Activated T-helper 1 cell treated with anti-CD3 and anti-CD28 coated beads, Interleukin-2, amount 50 U/mL, for 16 hours (primary cell): ENCODE data around the gene KLK4.

ENCODE experiments used
- DNase-seq, 2 donors: peaks; one replicate each; pipeline ENCODE4 v3.0.0-alpha.2; 2020; ENCODE audit warnings: low read depth in 1 of 2, low spot score in 1 of 2

The KLK4 gene

GRCh38 chr19:50882188-50882587 lies 29.0 kb downstream of the KLK4 start:
- DNase-seq, result no peak

DNA sequence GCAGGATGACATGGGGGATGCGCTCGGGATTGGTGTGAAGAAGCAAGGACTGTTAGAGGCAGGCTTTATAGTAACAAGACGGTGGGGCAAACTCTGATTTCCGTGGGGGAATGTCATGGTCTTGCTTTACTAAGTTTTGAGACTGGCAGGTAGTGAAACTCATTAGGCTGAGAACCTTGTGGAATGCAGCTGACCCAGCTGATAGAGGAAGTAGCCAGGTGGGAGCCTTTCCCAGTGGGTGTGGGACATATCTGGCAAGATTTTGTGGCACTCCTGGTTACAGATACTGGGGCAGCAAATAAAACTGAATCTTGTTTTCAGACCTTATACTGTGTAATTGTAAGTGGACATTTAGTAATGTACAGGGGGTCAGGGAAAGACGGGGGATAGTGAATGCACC lies 31.0 kb downstream of the KLK4 start:
- no peak for DNase-seq

GRCh38 chr19:50878851-50879250 lies 32.3 kb downstream of the KLK4 start:
- no peak for DNase-seq

DNA sequence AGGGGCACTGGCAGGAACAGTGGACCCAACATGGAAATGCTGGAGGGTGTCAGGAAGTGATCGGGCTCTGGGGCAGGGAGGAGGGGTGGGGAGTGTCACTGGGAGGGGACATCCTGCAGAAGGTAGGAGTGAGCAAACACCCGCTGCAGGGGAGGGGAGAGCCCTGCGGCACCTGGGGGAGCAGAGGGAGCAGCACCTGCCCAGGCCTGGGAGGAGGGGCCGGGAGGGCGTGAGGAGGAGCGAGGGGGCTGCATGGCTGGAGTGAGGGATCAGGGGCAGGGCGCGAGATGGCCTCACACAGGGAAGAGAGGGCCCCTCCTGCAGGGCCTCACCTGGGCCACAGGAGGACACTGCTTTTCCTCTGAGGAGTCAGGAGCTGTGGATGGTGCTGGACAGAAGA lies 33.9 kb downstream of the KLK4 start:
- DNase-seq, result no peak

DNA sequence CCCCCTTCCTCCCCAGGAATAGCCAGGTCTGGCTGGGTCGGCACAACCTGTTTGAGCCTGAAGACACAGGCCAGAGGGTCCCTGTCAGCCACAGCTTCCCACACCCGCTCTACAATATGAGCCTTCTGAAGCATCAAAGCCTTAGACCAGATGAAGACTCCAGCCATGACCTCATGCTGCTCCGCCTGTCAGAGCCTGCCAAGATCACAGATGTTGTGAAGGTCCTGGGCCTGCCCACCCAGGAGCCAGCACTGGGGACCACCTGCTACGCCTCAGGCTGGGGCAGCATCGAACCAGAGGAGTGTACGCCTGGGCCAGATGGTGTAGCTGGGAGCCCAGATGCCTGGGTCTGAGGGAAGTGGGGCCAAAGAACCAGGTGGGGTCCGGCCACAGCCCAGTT lies 34.7 kb downstream of the KLK4 start:
- DNase-seq, result no peak

DNA sequence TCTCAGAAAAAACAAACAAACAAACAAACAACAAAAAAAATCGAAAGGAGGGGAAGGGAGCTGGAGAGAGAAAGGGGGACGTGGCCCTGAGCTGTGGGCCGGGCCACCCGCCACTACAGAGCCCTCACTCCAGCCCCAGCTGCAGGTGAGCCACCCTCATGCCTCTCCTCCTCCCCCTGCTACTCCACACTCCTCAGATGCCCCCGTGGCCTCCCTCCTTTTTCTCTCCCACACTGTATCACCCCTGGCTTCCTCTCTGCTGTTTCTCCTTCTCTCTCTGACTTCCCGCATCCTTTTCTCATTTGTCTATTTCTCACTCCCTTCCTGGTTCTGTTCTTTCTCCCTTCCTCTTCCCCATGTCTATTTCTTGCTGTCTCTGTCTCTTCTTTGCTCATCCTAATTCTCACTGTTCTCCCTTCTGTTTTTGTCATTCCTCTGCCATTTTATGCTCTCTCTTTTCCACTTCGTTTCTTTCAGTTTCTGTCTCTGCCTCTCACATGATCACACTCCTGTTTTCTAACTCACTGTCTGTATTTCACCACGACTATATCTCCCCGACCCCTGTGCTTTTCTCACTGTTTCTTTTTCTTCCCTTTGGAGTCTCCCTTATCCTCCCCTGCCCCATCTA lies 35.3 kb downstream of the KLK4 start:
- DNase-seq, result no peak

GRCh38 chr19:50874211-50874610 lies 37.0 kb downstream of the KLK4 start:
- DNase-seq, result no peak

DNA sequence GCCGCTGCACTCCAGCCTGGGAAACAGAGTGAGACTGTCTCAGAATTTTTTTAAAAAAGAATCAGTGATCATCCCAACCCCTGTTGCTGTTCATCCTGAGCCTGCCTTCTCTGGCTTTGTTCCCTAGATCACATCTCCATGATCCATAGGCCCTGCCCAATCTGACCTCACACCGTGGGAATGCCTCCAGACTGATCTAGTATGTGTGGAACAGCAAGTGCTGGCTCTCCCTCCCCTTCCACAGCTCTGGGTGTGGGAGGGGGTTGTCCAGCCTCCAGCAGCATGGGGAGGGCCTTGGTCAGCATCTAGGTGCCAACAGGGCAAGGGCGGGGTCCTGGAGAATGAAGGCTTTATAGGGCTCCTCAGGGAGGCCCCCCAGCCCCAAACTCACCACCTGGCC lies 38.1 kb downstream of the KLK4 start, which contains the start of gene KLK2:
Gene KLK2, plus strand, starts transcription at position 384 of the 400 bp plus-strand sequence. CDS start 35 bp downstream, outside the sequence.
- DNase-seq, result no peak

DNA sequence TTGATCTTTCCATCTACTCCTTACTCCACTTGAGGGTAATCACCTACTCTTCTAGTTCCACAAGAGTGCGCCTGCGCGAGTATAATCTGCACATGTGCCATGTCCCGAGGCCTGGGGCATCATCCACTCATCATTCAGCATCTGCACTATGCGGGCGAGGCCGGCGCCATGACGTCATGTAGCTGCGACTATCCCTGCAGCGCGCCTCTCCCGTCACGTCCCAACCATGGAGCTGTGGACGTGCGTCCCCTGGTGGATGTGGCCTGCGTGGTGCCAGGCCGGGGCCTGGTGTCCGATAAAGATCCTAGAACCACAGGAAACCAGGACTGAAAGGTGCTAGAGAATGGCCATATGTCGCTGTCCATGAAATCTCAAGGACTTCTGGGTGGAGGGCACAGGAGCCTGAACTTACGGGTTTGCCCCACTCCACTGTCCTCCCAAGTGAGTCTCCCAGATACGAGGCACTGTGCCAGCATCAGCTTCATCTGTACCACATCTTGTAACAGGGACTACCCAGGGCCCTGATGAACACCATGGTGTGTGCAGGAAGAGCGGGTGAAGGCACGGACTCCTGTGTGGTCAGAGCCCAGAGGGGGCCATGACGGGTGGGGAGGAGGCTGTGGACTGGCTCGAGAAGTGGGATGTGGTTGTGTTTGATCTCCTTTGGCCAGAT lies 40.6 kb downstream of the KLK4 start:
- no peak for DNase-seq

GRCh38 chr19:50869479-50869878 lies 41.7 kb downstream of the KLK4 start:
- DNase-seq, result no peak

DNA sequence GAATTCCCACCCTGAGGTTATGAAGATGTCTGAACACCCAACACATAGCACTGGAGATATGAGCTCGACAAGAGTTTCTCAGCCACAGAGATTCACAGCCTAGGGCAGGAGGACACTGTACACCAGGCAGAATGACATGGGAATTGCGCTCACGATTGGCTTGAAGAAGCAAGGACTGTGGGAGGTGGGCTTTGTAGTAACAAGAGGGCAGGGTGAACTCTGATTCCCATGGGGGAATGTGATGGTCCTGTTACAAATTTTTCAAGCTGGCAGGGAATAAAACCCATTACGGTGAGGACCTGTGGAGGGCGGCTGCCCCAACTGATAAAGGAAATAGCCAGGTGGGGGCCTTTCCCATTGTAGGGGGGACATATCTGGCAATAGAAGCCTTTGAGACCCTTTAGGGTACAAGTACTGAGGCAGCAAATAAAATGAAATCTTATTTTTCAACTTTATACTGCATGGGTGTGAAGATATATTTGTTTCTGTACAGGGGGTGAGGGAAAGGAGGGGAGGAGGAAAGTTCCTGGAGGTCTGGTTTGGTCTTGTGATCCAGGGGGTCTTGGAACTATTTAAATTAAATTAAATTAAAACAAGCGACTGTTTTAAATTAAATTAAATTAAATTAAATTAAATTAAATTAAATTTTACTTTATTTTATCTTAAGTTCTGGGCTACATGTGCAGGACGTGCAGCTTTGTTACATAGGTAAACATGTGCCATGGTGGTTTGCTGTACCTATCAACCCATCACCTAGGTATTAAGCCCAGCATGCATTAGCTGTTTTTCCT lies 49.5 kb downstream of the KLK4 start:
- DNase-seq, result no peak

DNA sequence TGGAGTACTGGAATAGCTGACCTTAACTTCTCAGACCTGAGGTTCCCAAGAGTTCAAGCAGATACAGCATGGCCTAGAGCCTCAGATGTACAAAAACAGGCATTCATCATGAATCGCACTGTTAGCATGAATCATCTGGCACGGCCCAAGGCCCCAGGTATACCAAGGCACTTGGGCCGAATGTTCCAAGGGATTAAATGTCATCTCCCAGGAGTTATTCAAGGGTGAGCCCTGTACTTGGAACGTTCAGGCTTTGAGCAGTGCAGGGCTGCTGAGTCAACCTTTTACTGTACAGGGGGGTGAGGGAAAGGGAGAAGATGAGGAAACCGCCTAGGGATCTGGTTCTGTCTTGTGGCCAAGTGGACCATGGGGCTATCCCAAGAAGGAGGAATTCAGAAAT lies 50.2 kb downstream of the KLK4 start:
- DNase-seq, result no peak

GRCh38 chr19:50859849-50860248 lies 51.3 kb downstream of the KLK4 start:
- DNase-seq, result no peak

- DNase-seq, result no peak
Measured at GRCh38 chr19:50858886-50859285, 52.3 kb downstream of the KLK4 start.

GRCh38 chr19:50857366-50857765 lies 53.8 kb downstream of the KLK4 start:
- DNase-seq, result no peak
